ENCODE results near the gene ELP6. TPM values are rescaled to one million over a fixed set of nuclear protein-coding genes. Genes with fewer than 3 reads are reported as not detected.
A peak's percentile ranks its signal among the peaks of the same experiment; 100 is the strongest.

Gene ELP6
- total RNA-seq, result 58.5 and 63.8 TPM in 2 replicates
- long read RNA-seq, transcript ELP6-201 (7 exons, 1,401 nt), result major isoform, 75 of 102 reads
- long read RNA-seq, transcript ELP6-205 (7 exons, 880 nt), result minor isoform, 5 of 102 reads
- long read RNA-seq, partial matches to known transcripts, result 3 of 102 reads
- long read RNA-seq, other reads (novel, unspliced or antisense), result 15 of 102 reads

- Mint-ChIP-seq H3K9me3 (ENCODE audit: low read depth) (no peaks in the 10 kb centered on the region), H3K27me3 (no peaks in the 10 kb centered on the region)
- TF ChIP-seq CTCF (IDR thresholded peaks at IDR 0.05; ENCODE audit: unreplicated experiment), result peak; percentile 52
Observed at GRCh38 chr3:47513125-47513929, at the start of gene ELP6. Gene ELP6 (minus strand): TSS chr3:47513712. CDS start chr3:47513590, 122 bp downstream.

GRCh38 chr3:47556351-47556750 lies 42.8 kb upstream of the ELP6 start:
- TF ChIP-seq CTCF (IDR thresholded peaks at IDR 0.05; ENCODE audit: unreplicated experiment), result no peak
- Mint-ChIP-seq H3K36me3 (ENCODE audit: insufficient read depth) (no peaks in the 10 kb centered on the region), H3K9me3 (ENCODE audit: low read depth) (peaks cover 4% of the 10 kb centered on the region), H3K27ac (no peak overlapping the region), H3K27me3 (peaks cover 3% of the 10 kb centered on the region), H3K4me3 (ENCODE audit: low read depth) (no peak overlapping the region), H3K4me1 (ENCODE audit: low read depth) (no peaks in the 10 kb centered on the region)
- DNase-seq (ENCODE audit: low spot score, unreplicated experiment), result no peak

More at GRCh38 chr3:47513125-47513929, at the start of gene ELP6:
- Mint-ChIP-seq H3K4me3 (ENCODE audit: low read depth) (peak within 1 kb of the TSS; percentile 98), H3K36me3 (ENCODE audit: insufficient read depth) (peaks cover 3% of the 10 kb centered on the region), H3K4me1 (ENCODE audit: low read depth) (peaks cover 30% of the 10 kb centered on the region), H3K27ac (peak within 1 kb of the TSS; percentile 96)
- DNase-seq (ENCODE audit: low spot score, unreplicated experiment), result peak; percentile 93

GRCh38 chr3:47554335-47554734 lies 40.8 kb upstream of the ELP6 start:
- Mint-ChIP-seq H3K27ac (no peak overlapping the region), H3K9me3 (ENCODE audit: low read depth) (peaks cover 4% of the 10 kb centered on the region), H3K36me3 (ENCODE audit: insufficient read depth) (no peaks in the 10 kb centered on the region), H3K27me3 (peaks cover 12% of the 10 kb centered on the region), H3K4me1 (ENCODE audit: low read depth) (no peaks in the 10 kb centered on the region), H3K4me3 (ENCODE audit: low read depth) (no peak overlapping the region)
- TF ChIP-seq CTCF (IDR thresholded peaks at IDR 0.05; ENCODE audit: unreplicated experiment), result no peak
- no peak for DNase-seq (ENCODE audit: low spot score, unreplicated experiment)

- no peaks in the 10 kb centered on the region for H3K4me1 Mint-ChIP-seq (ENCODE audit: low read depth)
Observed at GRCh38 chr3:47553407-47553806, 39.9 kb upstream of the ELP6 start.

More at GRCh38 chr3:47553407-47553806, 39.9 kb upstream of the ELP6 start:
- H3K4me3 Mint-ChIP-seq (ENCODE audit: low read depth), result no peak overlapping the region
- TF ChIP-seq CTCF (IDR thresholded peaks at IDR 0.05; ENCODE audit: unreplicated experiment), result no peak
- H3K9me3 Mint-ChIP-seq (ENCODE audit: low read depth), result peaks cover 4% of the 10 kb centered on the region
- H3K27ac Mint-ChIP-seq, result no peak overlapping the region
- H3K36me3 Mint-ChIP-seq (ENCODE audit: insufficient read depth), result no peaks in the 10 kb centered on the region
- peaks cover 15% of the 10 kb centered on the region for H3K27me3 Mint-ChIP-seq
- DNase-seq (ENCODE audit: low spot score, unreplicated experiment), result no peak
